ENCODE measurements around the gene BMI1.

BMI1 gene

DNA sequence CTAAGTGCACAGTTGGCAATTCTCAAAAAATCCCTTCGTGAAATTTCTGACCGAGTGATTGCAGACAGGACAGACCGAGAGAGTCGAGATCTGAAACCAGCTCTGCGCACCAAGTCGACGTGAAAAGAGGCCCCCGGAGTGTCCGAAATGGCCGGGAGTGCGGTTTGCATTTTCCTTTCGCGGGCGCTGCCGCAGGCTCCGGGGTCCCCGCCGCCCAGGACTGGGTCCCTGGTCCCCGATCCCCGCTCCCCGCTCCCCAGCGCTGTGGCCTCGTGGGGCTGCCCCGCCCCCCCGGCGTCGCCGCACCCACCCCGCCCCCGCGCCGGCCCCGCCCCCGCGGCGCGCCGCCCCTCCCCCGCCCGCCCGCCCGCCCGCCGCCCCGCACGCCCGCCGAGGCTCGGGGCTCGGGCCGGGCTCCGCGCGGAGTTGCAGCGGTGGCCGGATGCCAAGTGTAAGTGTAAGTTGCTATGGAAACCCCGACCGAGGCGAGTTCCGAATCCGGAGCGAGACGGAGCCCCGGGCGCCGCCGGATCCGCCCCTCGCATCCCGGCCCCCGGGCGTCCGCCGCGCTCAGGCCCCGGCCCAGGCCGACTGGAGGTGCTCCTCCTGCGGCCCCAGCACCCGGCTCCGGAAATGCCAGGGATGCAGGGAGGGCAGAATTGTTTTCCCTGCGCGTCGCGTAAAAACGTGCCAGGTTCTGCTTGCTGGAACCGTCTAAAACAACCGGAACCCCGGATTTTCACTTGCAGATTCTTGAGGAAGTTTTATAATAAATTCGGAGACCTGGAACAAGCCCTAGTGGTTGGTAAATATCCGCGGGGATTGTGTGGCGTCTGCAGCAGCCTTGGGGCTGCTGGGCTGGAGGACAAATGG lies 4.6 kb downstream of the BMI1 start (continued):
- TF ChIP-seq, protein P1, sequence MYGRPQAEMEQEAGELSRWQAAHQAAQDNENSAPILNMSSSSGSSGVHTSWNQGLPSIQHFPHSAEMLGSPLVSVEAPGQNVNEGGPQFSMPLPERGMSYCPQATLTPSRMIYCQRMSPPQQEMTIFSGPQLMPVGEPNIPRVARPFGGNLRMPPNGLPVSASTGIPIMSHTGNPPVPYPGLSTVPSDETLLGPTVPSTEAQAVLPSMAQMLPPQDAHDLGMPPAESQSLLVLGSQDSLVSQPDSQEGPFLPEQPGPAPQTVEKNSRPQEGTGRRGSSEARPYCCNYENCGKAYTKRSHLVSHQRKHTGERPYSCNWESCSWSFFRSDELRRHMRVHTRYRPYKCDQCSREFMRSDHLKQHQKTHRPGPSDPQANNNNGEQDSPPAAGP (tag by site-specific recombination; IDR thresholded peaks at IDR 0.05), result no peak
- TF ChIP-seq ZFP3 (tag by site-specific recombination; IDR thresholded peaks at IDR 0.05; ENCODE audit: low read depth), result no peak
- TF ChIP-seq, protein P2, sequence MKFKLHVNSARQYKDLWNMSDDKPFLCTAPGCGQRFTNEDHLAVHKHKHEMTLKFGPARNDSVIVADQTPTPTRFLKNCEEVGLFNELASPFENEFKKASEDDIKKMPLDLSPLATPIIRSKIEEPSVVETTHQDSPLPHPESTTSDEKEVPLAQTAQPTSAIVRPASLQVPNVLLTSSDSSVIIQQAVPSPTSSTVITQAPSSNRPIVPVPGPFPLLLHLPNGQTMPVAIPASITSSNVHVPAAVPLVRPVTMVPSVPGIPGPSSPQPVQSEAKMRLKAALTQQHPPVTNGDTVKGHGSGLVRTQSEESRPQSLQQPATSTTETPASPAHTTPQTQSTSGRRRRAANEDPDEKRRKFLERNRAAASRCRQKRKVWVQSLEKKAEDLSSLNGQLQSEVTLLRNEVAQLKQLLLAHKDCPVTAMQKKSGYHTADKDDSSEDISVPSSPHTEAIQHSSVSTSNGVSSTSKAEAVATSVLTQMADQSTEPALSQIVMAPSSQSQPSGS (tag by site-specific recombination; IDR thresholded peaks at IDR 0.05; ENCODE audit: low read depth), result no peak

DNA sequence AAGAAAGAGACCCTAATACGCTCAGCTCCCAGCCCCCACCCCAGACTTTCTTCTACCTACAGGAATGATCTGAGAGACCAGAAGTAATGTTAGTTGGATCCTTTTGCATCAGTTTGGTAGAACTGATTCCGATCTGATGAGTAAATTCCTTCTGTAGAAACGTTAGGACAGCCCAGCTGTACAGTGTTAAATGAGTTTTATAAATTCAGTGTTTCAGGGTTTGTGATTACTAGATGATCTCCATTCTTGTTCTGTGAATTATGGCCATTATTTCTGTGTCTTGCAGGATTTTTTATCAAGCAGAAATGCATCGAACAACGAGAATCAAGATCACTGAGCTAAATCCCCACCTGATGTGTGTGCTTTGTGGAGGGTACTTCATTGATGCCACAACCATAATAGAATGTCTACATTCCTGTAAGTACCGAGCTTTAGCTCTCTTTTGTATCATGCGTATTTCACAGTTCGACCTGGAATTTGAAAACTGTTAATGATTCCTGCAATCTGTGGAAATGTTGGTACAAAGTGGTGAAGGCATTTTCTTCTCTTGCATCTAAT lies 5.3 kb downstream of the BMI1 start:
- Histone ChIP-seq H3K27ac (ENCODE audit: extremely low read depth, low read depth, low read length) (peak overlapping the region; percentile 68; the same call in 1 of the 2 replicates), H3K9me3 (ENCODE audit: control insufficient read depth, insufficient read depth, low read depth, low read length) (no peaks in the 10 kb centered on the region), H3K4me1 (ENCODE audit: control insufficient read depth, insufficient read depth, low read length) (peaks cover 14% of the 10 kb centered on the region), H3K36me3 (ENCODE audit: control insufficient read depth in 2 of 2, insufficient read depth in 1 of 2, low read length in 2 of 2) (peaks cover 28 to 38% of the 10 kb centered on the region in 2 experiments; a peak in 2 of 3 replicates), H3K4me3 (ENCODE audit: low read depth, low read length) (peak overlapping the region; percentile 58)
- TF ChIP-seq ZNF155 (tag by site-specific recombination; IDR thresholded peaks at IDR 0.05), result no peak
- no peak for TF ChIP-seq ZNF202 (tag by site-specific recombination; IDR thresholded peaks at IDR 0.05; ENCODE audit: borderline replicate concordance)
- no peak for TF ChIP-seq ZNF146 (tag by site-specific recombination; IDR thresholded peaks at IDR 0.05)
- TF ChIP-seq MZF1 (tag by site-specific recombination; IDR thresholded peaks at IDR 0.05; ENCODE audit: borderline replicate concordance), result peak; percentile 65; the same call in 1 of the 2 replicates
- CTCF ChIA-PET, result interaction anchor here (0.5 to 0.6 kb wide), 2 partner anchors 9 to 23 kb away, joined by 4 read pairs; no protein-coding TSS in a partner anchor
- POLR2A ChIA-PET, result interaction anchor here (0.9 to 1.2 kb wide), 2 partner anchors 10 to 14 kb away, joined by 3 to 7 read pairs; partner anchors contain the start of gene COMMD3

DNA sequence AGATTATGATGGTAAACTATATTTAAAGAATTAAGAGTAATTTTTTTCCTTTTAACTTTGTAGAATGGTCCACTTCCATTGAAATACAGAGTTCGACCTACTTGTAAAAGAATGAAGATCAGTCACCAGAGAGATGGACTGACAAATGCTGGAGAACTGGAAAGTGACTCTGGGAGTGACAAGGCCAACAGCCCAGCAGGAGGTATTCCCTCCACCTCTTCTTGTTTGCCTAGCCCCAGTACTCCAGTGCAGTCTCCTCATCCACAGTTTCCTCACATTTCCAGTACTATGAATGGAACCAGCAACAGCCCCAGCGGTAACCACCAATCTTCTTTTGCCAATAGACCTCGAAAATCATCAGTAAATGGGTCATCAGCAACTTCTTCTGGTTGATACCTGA lies 8.3 kb downstream of the BMI1 start:
- ChIA-PET CTCF (no interaction called here), POLR2A (no interaction called here)
- Histone ChIP-seq H3K4me1 (ENCODE audit: control insufficient read depth, insufficient read depth, low read length) (peaks cover 5% of the 10 kb centered on the region), H3K36me3 (ENCODE audit: control insufficient read depth in 2 of 2, insufficient read depth in 1 of 2, low read length in 2 of 2) (peaks cover 31 to 42% of the 10 kb centered on the region in 2 experiments; a peak in 2 of 3 replicates), H3K9me3 (ENCODE audit: control insufficient read depth, insufficient read depth, low read depth, low read length) (no peaks in the 10 kb centered on the region), H3K27ac (ENCODE audit: extremely low read depth, low read depth, low read length) (no peak overlapping the region), H3K4me3 (ENCODE audit: low read depth, low read length) (no peak overlapping the region)
- TF ChIP-seq BCL11B (tag by site-specific recombination; IDR thresholded peaks at IDR 0.05; ENCODE audit: low read depth) (no peak), ZNF416 (tag by site-specific recombination; IDR thresholded peaks at IDR 0.05) (no peak), ZNF585B (tag by site-specific recombination; IDR thresholded peaks at IDR 0.05) (no peak), KLF9 (tag by site-specific recombination; IDR thresholded peaks at IDR 0.05; ENCODE audit: low read depth) (no peak), ZNF529 (tag by site-specific recombination; IDR thresholded peaks at IDR 0.05; ENCODE audit: insufficient replicate concordance) (no peak), GLI2 (tag by site-specific recombination; IDR thresholded peaks at IDR 0.05; ENCODE audit: borderline replicate concordance, low read depth) (no peak), KLF1 (tag by site-specific recombination; IDR thresholded peaks at IDR 0.05) (no peak), ZNF610 (tag by site-specific recombination; IDR thresholded peaks at IDR 0.05; ENCODE audit: borderline replicate concordance) (no peak), ZFP69B (tag by site-specific recombination; IDR thresholded peaks at IDR 0.05) (no peak), ZNF747 (tag by site-specific recombination; IDR thresholded peaks at IDR 0.05) (no peak), ZIC2 (tag by site-specific recombination; IDR thresholded peaks at IDR 0.05) (no peak), ZNF112 (tag by site-specific recombination; IDR thresholded peaks at IDR 0.05) (no peak), SALL2 (tag by site-specific recombination; IDR thresholded peaks at IDR 0.05; ENCODE audit: borderline replicate concordance) (no peak), ZNF658 (tag by site-specific recombination; IDR thresholded peaks at IDR 0.05) (no peak), SP2 (tag by site-specific recombination; IDR thresholded peaks at IDR 0.05) (no peak)
- TF ChIP-seq, protein P3, sequence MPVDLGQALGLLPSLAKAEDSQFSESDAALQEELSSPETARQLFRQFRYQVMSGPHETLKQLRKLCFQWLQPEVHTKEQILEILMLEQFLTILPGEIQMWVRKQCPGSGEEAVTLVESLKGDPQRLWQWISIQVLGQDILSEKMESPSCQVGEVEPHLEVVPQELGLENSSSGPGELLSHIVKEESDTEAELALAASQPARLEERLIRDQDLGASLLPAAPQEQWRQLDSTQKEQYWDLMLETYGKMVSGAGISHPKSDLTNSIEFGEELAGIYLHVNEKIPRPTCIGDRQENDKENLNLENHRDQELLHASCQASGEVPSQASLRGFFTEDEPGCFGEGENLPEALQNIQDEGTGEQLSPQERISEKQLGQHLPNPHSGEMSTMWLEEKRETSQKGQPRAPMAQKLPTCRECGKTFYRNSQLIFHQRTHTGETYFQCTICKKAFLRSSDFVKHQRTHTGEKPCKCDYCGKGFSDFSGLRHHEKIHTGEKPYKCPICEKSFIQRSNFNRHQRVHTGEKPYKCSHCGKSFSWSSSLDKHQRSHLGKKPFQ (tag by site-specific recombination; IDR thresholded peaks at IDR 0.05), result no peak
- TF ChIP-seq, protein P4, sequence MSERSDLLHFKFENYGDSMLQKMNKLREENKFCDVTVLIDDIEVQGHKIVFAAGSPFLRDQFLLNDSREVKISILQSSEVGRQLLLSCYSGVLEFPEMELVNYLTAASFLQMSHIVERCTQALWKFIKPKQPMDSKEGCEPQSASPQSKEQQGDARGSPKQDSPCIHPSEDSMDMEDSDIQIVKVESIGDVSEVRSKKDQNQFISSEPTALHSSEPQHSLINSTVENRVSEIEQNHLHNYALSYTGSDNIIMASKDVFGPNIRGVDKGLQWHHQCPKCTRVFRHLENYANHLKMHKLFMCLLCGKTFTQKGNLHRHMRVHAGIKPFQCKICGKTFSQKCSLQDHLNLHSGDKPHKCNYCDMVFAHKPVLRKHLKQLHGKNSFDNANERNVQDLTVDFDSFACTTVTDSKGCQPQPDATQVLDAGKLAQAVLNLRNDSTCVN (tag by site-specific recombination; optimal IDR thresholded peaks at IDR 0.05), result no peak
